Adrenal gland (tissue), 12 donors: ENCODE results near the gene NECTIN3. TPM values are rescaled to one million over a fixed set of nuclear protein-coding genes. Genes with fewer than 3 reads are reported as not detected.

ENCODE experiments used
- DNase-seq, 7 donors: peaks; one replicate each; pipeline ENCODE4 v3.0.0-alpha.2; 2019 to 2020
- H3K27ac ChIP-seq, 5 donors: fragments of 200-600 bp; sonication (generic) in 4 of 5; 1 replicate in 3 of 5; 2 replicates in 2 of 5; pipeline versions ENCODE4 v1.5.1 to v1.8.0; 2016 to 2020; ENCODE audit warnings: mild to moderate bottlenecking in 1 of 5
- H3K27me3 ChIP-seq: fragments of 200-600 bp; 2 replicates; pipeline ENCODE4 v1.8.0; 2021
- H3K36me3 ChIP-seq, 2 donors: fragments of 200-600 bp; replicated peaks in 1 of 2; 1 replicate in 1 of 2; 2 replicates in 1 of 2; pipeline versions ENCODE4 v1.5.1 to v1.8.0; 2018 to 2022
- H3K4me1 ChIP-seq, 2 donors: fragments of 200-600 bp; replicated peaks in 1 of 2; 1 replicate in 1 of 2; 2 replicates in 1 of 2; pipeline versions ENCODE4 v1.5.1 to v1.8.0; 2018 to 2021
- H3K4me3 ChIP-seq, 4 donors: fragments of 200-600 bp; sonication (generic) in 3 of 4; one replicate each; pipeline ENCODE4 v1.5.1; 2016 to 2018
- H3K9me3 ChIP-seq, 3 donors: fragments of 200-600 bp; sonication (generic) in 1 of 3; replicated peaks in 1 of 3; 1 replicate in 2 of 3; 2 replicates in 1 of 3; pipeline versions ENCODE4 v1.5.1 to v1.8.0; 2016 to 2021
- POLR2A ChIP-seq, 2 donors: fragments of 450-650 bp; IDR thresholded peaks; one replicate each; pipeline ENCODE4 v1.6.1; 2017; ENCODE audit warnings: antibody characterized with exemption in 2 of 2, mild to moderate bottlenecking in 2 of 2, moderate library complexity in 1 of 2
- WGBS, 4 donors: extraction: QIAGEN DNeasy Blood & Tissue Kit in 2 of 4; methylation state at CpG; one replicate each; pipeline versions ENCODE4 v1.1.5 to v1.1.7; 2013 to 2017; 5-methylcytosine and 5-hydroxymethylcytosine counted together
- intact Hi-C, 2 donors: fragments of 100-400 bp; cut with DNase I; formaldehyde crosslinking; loops; one replicate each; pipeline versions ENCODE4 v1.14.1 to v1.15.0; 2022 to 2023
- polyA plus RNA-seq, 3 donors: library from polyadenylated mRNA; stranded (reverse); fragments of 200-250 nt in 2 of 3; fragments of 350-450 nt in 1 of 3; fragmentation: Illumina TruSeq in 1 of 3; extraction: RNeasy Lipid Tissue Mini Kit (QIAGEN cat#74804) in 1 of 3; gene quantifications; one replicate each; pipeline ENCODE4 v1.2.3, GENCODE V29; 2013 to 2014
- total RNA-seq, 9 donors: library from RNA; depleted of rRNA in 4 of 9; stranded (reverse); fragments of >200 nt in 4 of 9; fragments of 120-200 nt in 1 of 9; fragmentation: NEBNext Ultra II Directional in 1 of 9; extraction: Animal tissue kit (Norgen Biotek cat#: 25700) in 1 of 9; gene quantifications; one replicate each; pipeline versions ENCODE4 v1.1.0 to v1.2.4, GENCODE V29; 2013 to 2023
- TF ChIP-seq, protein P1 (sequence below), 6 experiments: fragments of 450-650 bp in 4 of 6; fragments of 200-600 bp in 2 of 6; sonication (generic) in 1 of 6; IDR thresholded peaks; 1 replicate in 5 of 6; 2 replicates in 1 of 6; pipeline versions ENCODE4 v1.5.1 to v1.8.0; 2016 to 2021; ENCODE audit warnings: antibody characterized with exemption in 6 of 6, mild to moderate bottlenecking in 2 of 6, moderate library complexity in 1 of 6
- donor health status: healthy with polysubstance abuse.
- donor health status: Bipolar disorder and iron deficiency.
- donor health status: DM: yes; HTN: yes; CAD: no.
- donor health status: DM: no; HTN: no; CAD: no.
- donor health status: DM: no; HTN: no; CAD: no.
- donor health status: DM: yes; HTN: yes; CAD: no.

Gene NECTIN3
- total and polyA plus RNA-seq, 12 donors = 1.3 to 31.5 (median 15.2) TPM

DNA sequence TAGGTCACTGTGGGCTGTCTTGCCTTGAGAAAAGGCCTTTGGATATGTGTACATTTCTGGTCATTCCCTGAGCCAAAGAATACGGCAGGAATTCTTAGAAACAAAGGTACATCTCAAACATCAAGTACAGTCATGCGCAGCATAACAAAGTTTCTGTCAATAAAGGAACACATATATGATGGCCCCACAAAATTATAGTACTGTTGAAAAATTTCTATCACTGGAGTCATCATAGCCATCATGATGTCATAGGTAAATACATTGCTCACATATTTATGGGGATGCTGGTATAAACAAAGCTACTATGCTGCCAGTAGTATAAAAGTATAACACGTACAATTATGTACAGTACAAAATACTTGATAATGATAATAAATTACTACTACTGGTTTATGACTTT is 38.9 kb upstream of the NECTIN3 start:
- no peak for DNase-seq
- WGBS, 4 donors = 88 to 94% (median 92%) methylated on average over 3 of the region's 3 CpGs
- Histone ChIP-seq H3K27ac (no peak overlapping the region), H3K27me3 (no peaks in the 10 kb centered on the region), H3K4me1 (no peaks in the 10 kb centered on the region), H3K4me3 (no peak overlapping the region), H3K36me3 (no peaks in the 10 kb centered on the region), H3K9me3 (no peaks in the 10 kb centered on the region)
- intact Hi-C loops = no loop called here
- TF ChIP-seq, protein P1, sequence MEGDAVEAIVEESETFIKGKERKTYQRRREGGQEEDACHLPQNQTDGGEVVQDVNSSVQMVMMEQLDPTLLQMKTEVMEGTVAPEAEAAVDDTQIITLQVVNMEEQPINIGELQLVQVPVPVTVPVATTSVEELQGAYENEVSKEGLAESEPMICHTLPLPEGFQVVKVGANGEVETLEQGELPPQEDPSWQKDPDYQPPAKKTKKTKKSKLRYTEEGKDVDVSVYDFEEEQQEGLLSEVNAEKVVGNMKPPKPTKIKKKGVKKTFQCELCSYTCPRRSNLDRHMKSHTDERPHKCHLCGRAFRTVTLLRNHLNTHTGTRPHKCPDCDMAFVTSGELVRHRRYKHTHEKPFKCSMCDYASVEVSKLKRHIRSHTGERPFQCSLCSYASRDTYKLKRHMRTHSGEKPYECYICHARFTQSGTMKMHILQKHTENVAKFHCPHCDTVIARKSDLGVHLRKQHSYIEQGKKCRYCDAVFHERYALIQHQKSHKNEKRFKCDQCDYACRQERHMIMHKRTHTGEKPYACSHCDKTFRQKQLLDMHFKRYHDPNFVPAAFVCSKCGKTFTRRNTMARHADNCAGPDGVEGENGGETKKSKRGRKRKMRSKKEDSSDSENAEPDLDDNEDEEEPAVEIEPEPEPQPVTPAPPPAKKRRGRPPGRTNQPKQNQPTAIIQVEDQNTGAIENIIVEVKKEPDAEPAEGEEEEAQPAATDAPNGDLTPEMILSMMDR (IDR thresholded peaks at IDR 0.05) = no peak
- TF ChIP-seq POLR2A (IDR thresholded peaks at IDR 0.05) = no peak

DNA sequence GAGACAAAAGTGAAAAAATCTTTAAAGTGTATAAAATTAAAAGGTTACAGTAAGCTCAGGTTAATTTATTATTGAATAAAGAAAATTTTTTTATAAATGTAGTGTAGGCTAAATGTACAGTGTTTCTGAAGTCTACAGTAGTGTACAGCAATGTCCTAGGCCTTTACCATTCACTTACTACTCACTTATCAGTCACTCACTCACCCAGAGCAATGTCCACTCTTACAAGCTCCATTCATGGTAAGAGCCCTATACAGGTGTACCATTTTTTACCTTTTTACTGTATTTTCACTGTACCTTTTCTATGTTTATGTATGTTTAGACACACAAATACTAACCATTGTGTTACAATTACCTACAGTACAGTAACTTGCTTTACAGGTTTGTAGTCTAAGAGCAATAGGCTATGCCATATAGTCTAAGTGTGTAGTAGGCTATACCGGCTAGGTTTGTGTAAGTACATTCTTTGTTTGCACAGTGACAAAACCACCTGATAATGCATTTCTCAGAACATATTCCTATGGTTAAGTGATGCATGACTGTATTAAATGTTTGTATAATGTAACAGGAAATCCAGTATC is 38.1 kb upstream of the NECTIN3 start:
- Histone ChIP-seq H3K9me3 (no peaks in the 10 kb centered on the region), H3K4me1 (no peaks in the 10 kb centered on the region), H3K36me3 (no peaks in the 10 kb centered on the region), H3K4me3 (no peak overlapping the region), H3K27ac (no peak overlapping the region), H3K27me3 (no peaks in the 10 kb centered on the region)
- DNase-seq = no peak
- WGBS, 4 donors = 78 to 100% (median 92%) methylated on average over 1 of the region's 1 CpG
- intact Hi-C loops = no loop called here
- TF ChIP-seq POLR2A (IDR thresholded peaks at IDR 0.05) = no peak
- TF ChIP-seq, protein P1 (IDR thresholded peaks at IDR 0.05) = no peak

DNA sequence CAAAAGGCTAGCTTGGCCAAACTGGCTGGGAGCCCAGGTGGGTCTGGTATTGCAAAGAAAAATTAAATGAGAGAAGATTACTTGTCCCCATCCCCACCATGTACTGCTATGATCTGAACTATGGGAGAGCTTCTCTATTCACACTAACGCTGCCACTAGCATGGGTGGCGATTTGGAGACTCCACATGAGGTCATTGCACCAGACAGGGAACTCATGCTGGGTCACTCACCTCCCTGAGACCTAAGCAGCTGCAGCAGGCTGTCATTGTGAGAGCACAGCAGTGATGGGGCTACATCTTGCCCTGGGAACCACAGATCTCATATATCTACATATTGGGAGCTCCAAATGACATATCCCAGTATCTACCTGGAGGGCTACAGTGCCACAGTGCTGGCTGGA is 36.3 kb upstream of the NECTIN3 start:
- no peak for TF ChIP-seq POLR2A (IDR thresholded peaks at IDR 0.05)
- TF ChIP-seq, protein P1 (IDR thresholded peaks at IDR 0.05) = no peak
- Histone ChIP-seq H3K27ac (no peak overlapping the region), H3K4me1 (no peaks in the 10 kb centered on the region), H3K9me3 (no peaks in the 10 kb centered on the region), H3K36me3 (no peaks in the 10 kb centered on the region), H3K4me3 (no peak overlapping the region), H3K27me3 (no peaks in the 10 kb centered on the region)
- WGBS, 4 donors = 70 to 94% (median 74%) methylated on average over 2 of the region's 2 CpGs
- intact Hi-C loops = no loop called here
- no peak for DNase-seq

DNA sequence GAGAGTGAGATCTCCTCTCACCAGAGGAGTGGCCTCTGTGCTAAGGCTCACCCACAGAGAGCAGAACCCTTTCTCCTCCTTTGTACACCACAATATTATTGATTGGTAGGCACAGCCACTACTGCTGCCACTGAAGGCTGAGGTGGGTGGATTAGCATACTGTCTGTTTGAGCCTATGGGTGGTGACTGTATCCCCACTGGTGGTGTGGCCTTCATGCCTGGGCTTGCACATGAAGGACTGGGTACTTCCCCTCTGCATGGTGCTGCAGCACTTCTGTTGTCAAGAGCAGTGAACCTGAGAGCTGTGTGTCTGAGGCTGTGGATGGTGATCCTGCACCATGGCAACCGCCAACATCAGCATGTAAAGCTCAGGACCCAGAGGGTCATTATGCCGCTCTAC is 35.7 kb upstream of the NECTIN3 start:
- Histone ChIP-seq H3K36me3 (no peaks in the 10 kb centered on the region), H3K9me3 (no peaks in the 10 kb centered on the region), H3K27ac (no peak overlapping the region), H3K4me3 (no peak overlapping the region), H3K4me1 (no peaks in the 10 kb centered on the region), H3K27me3 (no peaks in the 10 kb centered on the region)
- TF ChIP-seq POLR2A (IDR thresholded peaks at IDR 0.05) = no peak
- TF ChIP-seq, protein P1 (IDR thresholded peaks at IDR 0.05) = no peak
- DNase-seq = no peak
- intact Hi-C loops = no loop called here
- 83 to 97% (median 93%) methylated on average over 1 to 2 of the region's 2 CpGs for WGBS, 4 donors
